Gastroesophageal sphincter (tissue), 3 donors: ENCODE measurements around the gene SASH1.

Experiments used
- EP300 ChIP-seq: sonication (generic); formaldehyde crosslinking; IDR thresholded peaks from one replicate; pipeline ENCODE4 v1.6.1; 2017; ENCODE audit warnings: antibody characterized with exemption, mild to moderate bottlenecking
- POLR2A ChIP-seq, 2 donors: fragments of 450-650 bp; IDR thresholded peaks; one replicate each; pipeline ENCODE4 v1.6.1; 2017; ENCODE audit warnings: antibody characterized with exemption in 2 of 2, mild to moderate bottlenecking in 2 of 2, moderate library complexity in 1 of 2
- TF ChIP-seq, protein P1 (sequence below), 4 experiments: fragments of 200-600 bp in 2 of 4; fragments of 450-650 bp in 2 of 4; sonication (generic) in 1 of 4; IDR thresholded peaks; one replicate each; pipeline ENCODE4 v1.5.1; 2017 to 2019; ENCODE audit warnings: antibody characterized with exemption in 4 of 4, mild to moderate bottlenecking in 2 of 4, moderate library complexity in 2 of 4

DNA sequence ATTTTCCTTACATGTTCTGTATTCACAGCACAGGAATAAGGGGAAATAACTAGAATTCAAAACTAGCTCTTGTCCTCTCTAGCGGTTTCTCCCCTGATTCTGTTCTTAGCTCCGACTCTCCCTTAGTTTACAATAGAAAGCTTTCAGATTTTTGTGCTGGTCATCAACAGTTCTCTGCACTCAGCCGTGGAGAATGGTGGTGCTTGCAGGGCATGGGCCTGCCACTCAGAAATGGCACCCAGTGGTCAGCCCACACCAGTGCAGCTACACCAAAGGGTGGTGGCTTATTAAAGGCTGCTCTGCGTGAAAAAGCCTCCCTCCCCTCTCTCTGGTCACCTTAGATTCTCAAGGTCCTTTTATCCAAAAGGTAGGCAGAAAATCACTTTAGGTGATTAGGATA, 123.5 kb downstream of the SASH1 start:
- TF ChIP-seq, protein P1, sequence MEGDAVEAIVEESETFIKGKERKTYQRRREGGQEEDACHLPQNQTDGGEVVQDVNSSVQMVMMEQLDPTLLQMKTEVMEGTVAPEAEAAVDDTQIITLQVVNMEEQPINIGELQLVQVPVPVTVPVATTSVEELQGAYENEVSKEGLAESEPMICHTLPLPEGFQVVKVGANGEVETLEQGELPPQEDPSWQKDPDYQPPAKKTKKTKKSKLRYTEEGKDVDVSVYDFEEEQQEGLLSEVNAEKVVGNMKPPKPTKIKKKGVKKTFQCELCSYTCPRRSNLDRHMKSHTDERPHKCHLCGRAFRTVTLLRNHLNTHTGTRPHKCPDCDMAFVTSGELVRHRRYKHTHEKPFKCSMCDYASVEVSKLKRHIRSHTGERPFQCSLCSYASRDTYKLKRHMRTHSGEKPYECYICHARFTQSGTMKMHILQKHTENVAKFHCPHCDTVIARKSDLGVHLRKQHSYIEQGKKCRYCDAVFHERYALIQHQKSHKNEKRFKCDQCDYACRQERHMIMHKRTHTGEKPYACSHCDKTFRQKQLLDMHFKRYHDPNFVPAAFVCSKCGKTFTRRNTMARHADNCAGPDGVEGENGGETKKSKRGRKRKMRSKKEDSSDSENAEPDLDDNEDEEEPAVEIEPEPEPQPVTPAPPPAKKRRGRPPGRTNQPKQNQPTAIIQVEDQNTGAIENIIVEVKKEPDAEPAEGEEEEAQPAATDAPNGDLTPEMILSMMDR (IDR thresholded peaks at IDR 0.05) = no peak
- no peak for TF ChIP-seq EP300
- TF ChIP-seq POLR2A (IDR thresholded peaks at IDR 0.05) = no peak
